D721Med (cell line): ENCODE results near the gene MRPS6.

Experiments
- DNase-seq: peaks from one replicate; pipeline ENCODE4 v3.0.0; 2011; ENCODE audit warnings: low spot score; ENCODE audit not compliant: insufficient read length
- FAIRE-seq: peaks from 2 replicates; lab custom pipeline; 2011; peaks lifted over from hg19 to GRCh38; lab: Jason Lieb, UNC
- TF ChIP-seq, protein P1 (sequence below): IDR thresholded peaks from 2 replicates; pipeline ENCODE4 v1.5.1; 2012; ENCODE audit warnings: mild to moderate bottlenecking, control low read depth; ENCODE audit not compliant: insufficient read depth; ENCODE audit errors: missing control alignments

MRPS6 gene

DNA sequence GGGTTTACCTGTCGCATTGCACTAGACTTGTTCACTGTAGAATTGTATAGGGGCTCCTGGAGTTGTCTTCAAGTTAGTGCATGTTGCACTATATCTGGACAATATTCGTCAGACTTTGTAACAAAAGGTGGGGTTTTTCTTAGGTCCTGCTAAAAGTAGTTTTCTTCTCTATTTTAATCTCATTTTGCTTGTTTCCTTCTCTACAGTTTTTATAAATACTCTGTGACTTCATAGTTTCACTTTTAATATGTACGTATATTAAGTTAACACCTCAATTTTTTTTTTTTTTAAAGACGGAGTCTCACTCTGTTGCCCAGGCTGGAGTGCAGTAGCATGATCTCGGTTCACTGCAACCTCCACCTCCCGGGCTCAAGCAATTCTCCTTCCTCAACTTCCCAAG, 26.5 kb upstream of the MRPS6 start:
- TF ChIP-seq, protein P1, sequence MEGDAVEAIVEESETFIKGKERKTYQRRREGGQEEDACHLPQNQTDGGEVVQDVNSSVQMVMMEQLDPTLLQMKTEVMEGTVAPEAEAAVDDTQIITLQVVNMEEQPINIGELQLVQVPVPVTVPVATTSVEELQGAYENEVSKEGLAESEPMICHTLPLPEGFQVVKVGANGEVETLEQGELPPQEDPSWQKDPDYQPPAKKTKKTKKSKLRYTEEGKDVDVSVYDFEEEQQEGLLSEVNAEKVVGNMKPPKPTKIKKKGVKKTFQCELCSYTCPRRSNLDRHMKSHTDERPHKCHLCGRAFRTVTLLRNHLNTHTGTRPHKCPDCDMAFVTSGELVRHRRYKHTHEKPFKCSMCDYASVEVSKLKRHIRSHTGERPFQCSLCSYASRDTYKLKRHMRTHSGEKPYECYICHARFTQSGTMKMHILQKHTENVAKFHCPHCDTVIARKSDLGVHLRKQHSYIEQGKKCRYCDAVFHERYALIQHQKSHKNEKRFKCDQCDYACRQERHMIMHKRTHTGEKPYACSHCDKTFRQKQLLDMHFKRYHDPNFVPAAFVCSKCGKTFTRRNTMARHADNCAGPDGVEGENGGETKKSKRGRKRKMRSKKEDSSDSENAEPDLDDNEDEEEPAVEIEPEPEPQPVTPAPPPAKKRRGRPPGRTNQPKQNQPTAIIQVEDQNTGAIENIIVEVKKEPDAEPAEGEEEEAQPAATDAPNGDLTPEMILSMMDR: no peak
- FAIRE-seq: no peak
- DNase-seq: no peak

GRCh38 chr21:34047835-34048234, 25.5 kb upstream of the MRPS6 start:
- DNase-seq (no peak), FAIRE-seq (no peak)
- TF ChIP-seq, protein P1: no peak

DNA sequence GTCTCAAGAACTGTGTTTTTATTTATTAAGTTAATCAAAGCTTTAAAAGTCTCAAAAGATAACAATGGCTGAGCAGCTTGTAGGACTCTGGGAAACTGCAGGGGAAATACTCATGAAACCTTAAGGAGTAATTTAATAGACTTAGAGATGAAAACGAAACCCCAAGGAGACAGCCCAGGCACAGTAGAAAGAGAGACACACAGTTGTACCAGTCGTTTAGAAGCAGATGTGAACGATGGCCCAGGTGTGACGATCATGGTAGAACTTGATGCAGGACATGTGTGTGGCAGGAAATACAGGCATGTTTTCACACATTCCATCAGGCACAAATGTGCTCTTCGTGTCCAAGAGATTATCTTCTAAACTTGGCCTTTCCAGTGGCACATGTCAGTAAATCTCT, 21.2 kb upstream of the MRPS6 start:
- DNase-seq: no peak
- TF ChIP-seq, protein P1: no peak
- FAIRE-seq: no peak

DNA sequence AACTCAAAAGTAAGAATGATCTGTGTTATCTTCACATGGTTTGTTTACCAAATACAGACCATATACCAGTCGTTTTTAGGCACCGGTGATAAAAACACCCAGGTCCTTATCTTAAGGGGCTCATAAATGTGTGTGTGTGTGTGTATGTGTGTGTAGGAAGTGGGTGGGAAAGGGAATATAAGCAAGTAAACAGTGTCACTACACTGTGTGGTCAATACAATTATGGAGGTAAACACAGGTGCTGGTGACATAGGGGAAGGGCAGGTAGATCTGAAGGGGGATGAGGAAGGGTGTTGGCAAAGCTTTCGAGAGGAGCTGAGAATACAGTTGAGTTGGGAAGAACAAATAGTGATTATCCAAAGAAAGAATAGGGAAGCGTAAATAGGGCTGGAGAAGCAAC, 19.1 kb upstream of the MRPS6 start:
- FAIRE-seq (no peak), DNase-seq (no peak)
- TF ChIP-seq, protein P1: no peak

GRCh38 chr21:34055615-34056014, 17.8 kb upstream of the MRPS6 start:
- TF ChIP-seq, protein P1: no peak
- FAIRE-seq (no peak), DNase-seq (no peak)

DNA sequence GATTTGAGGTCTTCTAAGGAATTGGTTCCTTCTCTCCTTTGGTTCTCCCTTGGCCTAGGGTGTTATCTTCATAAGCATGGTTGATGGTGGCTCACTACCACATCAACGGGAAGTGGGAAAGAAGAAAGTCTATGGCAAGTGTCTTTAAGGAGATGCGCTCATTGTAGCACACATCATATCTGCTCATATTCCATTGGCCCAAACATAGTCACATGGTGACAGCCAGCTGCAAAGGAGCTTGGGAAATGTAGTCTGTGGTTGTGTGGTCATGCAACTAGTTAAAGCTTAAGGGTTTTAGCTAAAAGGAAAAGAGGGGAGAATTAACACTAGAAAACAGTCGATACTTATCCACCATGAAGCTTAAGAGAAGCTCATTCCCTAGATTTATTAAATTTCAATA, 11.4 kb upstream of the MRPS6 start:
- FAIRE-seq (no peak), DNase-seq (no peak)
- TF ChIP-seq, protein P1: no peak

- FAIRE-seq (no peak), DNase-seq (no peak)
- TF ChIP-seq, protein P1: no peak
Observed at GRCh38 chr21:34065027-34065426, 8.4 kb upstream of the MRPS6 start.
